Hepatic stellate cell (primary cell): ENCODE results near the gene RELL1.
A peak's percentile ranks its signal among the peaks of the same experiment; 100 is the strongest.

Source experiments
- DNase-seq: peaks from one replicate; pipeline ENCODE4 v3.0.0; 2011; ENCODE audit warnings: low spot score

The RELL1 gene

DNA sequence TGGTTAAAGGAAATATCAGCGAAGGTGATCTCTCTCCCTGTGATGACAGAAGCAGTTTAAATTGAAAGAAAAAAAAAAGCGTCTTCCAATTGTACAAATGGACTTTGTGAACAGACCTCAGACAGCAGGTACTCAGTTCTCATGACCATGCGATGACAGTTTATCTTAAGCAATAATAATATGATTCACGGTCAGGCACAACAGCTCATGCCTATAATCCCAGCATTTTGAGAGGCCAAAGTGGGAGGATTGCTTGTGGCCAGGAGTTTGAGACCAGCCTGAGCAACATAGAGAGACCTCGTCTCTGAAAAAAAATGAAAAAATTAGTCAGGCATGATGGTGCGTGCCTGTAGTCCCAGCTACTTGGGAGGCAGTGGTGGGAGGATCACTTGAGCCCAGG is 51.0 kb downstream of the RELL1 start:
- DNase-seq, result no peak

DNA sequence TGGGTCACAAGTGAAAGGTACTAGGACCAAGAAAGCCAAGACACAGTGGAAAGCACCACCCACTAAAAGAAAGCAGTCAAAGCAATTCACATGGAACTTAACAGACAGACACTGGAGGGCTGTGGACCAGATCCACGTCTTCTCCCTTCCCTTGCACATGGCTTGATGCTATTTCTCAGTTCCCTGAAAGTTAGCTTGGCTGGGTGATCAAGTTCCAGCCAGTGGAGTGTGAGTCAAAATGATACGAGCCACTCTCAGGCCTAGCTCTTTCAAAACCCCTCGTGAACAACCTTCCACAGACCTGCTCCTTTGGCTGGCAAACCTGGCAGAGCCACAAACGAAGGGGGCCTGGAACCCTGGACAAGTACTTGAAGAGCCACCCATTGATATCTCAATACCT is 52.0 kb downstream of the RELL1 start:
- no peak for DNase-seq

DNA sequence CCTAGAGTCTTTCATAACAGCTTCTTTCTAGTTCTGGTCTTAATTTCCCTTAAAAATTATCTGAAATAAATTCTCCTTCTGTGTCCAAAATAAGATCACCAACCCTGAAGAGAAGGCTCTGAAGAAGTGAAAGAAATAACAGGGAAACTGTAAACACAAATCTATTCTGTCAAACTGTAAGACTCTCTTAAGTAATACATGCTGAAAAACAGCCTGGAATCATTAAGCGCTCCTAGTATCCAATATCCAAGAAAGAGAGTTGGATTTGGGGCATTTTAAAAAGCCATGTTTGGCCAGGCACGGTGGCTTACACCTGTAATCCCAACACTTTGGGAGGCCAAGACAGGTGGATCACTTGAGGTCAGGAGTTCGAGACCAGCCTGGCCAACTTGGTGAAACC is 53.3 kb downstream of the RELL1 start:
- no peak for DNase-seq

DNA sequence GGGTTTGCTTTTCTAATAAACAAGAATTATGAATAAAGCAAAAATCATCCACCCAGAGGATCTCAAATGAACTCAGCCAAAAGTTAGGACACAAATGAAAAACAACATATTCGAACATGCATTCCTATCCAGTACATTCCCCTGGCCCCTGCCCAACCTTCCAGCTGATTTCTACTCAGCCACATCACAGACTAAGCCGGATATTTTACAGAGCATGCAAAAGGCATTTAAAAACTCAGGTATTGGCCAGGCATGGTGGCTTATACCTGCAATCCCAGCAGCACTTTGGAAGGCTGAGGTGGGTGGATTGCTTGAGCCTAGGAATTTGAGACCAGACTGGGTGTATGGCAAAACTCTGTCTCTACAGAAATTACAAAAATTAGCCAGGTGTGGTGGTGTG is 54.6 kb downstream of the RELL1 start:
- DNase-seq, result no peak

DNA sequence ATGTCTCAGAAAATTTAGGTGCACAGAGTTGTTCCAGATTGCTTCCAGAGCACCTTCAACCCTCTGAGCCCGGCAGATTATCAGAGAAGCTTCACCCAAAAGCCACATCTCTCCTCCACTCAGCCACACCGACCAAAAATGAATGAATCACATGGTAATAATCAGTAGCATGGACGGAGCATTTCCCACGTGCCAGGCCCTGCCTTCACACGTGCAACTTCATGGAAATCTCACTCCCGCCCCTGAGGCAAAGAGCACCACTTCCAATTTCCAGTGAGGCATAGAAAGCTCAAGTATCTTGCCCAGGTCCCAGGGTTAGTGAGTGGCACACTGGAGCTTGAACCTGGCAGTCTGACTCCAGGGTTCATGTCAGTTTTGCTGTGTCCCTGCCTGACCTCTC is 56.5 kb downstream of the RELL1 start:
- DNase-seq, result no peak

DNA sequence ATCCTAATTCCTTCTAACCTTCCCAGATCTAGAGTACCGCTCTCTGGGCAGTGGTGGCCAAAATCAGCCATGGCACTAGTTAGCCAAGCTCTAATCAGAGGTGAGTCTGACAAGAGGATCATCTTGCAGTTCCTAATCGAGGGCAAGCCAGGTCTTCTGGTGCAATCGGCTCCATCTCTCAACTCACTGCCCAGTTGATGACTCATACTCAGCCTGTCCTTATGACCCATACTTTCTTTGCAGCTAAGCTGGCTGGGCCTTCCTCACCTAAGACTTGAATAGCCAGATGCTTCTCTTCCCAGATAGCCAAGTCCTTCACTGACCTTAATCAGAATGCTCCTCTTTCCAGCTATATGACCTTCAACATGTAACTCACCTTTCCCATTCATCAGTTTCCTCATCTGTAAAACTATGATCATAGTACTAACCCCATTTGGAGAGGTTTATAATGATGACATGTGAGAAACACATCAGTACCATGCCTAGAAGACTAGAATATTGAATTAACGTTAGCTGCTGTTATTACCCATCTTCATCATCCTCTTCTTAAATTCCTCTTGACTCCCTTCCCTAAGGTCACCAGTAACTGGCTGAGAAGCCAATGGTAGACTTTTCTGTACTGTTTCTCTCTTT is 57.1 kb downstream of the RELL1 start:
- DNase-seq, result peak; percentile 67

DNA sequence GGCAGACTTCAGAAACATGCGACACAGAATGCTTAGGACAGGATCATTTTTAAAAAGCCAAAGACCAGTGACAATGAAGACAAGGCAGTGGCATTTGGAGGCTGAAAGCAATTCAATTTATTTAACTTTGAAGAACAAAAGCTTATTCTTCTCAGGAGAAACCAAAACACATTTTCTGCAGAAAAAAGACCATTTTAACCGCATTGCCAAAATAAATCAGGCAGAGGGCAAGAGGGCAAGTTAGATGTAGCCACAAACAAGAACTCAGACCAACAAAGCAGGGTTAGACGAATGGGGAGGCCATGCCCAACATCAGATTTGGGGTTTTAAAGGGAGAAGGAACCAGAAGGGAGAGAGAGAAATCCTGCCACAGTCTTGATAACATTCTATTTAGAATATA is 58.9 kb downstream of the RELL1 start:
- no peak for DNase-seq

DNA sequence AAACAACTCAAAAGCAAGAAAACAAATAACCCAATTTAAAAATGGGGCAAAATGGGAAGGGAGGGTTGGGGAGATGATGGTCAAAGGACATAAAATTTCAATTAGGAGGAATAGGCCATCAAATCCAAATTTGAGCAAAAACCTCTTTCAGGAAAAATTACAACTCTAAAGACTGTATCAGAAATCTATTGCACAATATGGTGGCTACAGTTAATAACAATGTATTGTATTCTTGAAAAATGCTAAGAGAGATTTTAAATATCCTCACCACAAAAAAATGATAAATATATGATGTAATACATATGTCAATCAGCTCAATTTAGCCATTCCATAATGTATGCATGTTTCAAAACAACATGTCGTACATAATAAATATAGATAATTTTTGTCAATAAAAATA is 60.7 kb downstream of the RELL1 start:
- no peak for DNase-seq

DNA sequence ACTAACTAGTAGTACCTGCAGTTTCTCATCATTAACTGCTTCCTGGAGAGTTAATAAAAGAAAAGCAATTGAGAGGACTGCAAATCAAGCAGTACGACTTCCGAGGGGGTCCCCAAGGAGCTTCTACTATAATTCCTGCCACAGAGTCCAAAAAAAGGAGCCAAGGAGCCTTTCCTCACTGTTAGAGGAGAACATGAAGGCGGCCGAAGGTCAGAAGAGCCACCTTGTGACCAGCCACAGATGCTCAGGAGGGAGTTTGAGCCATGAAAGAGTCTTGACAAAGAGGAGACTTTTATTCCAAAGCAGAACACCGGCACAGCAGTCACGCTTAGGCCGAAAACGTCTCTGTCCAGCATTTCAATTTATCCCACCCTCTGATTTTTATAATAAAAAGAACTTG is 62.2 kb downstream of the RELL1 start:
- no peak for DNase-seq

DNA sequence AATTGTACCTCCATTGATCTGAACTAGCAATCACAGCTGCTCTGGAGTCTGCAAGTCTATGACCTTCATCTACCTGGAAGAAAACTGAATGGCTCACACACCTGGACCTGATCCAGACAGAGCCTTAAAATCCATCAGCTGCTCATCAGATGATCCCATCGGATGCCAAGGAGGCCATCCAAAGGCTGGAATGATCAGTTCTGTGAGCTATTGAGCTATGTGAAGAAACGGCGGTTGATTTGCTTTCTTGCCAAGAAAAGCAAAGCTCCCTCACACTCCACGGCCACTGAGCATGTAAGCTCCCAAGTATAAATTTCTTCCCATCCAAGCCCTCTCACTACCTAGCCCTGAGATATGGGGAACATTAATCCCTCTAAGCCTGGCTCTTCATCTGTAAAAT is 63.1 kb downstream of the RELL1 start:
- no peak for DNase-seq

DNA sequence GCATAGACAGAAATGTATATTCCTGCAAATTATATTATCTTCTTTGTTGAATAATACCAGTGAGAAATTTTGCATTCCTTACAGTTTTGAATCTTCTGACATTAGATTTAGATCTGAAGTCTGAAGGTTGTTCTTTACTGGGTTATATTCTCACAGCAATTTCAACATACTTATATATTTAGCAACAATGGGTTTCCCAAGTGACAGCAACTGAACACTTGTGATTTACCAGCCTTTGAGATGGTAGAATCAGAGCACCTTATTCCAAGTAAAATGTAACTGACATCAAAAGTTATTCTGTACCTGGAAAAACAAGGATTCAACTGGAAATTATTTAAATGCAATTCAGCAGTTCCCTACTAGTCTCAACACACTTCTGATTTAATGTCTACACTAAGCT is 66.0 kb downstream of the RELL1 start:
- DNase-seq, result no peak

DNA sequence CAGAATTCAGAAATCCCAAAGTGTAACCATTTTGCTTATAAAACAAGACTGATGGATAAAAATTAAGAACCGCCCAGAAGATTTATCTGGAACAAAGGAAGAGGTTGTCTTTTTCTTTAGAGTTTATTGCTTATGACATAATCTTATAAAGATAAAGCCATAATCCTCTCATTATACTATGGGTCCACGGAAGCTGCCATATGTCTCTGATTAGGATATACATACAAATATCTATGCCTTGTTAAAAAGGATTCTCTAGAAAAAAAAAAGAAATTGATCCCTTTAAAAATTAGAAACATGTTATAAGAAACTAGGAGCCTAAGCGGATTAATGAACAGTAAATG is 70.5 kb downstream of the RELL1 start:
- no peak for DNase-seq

DNA sequence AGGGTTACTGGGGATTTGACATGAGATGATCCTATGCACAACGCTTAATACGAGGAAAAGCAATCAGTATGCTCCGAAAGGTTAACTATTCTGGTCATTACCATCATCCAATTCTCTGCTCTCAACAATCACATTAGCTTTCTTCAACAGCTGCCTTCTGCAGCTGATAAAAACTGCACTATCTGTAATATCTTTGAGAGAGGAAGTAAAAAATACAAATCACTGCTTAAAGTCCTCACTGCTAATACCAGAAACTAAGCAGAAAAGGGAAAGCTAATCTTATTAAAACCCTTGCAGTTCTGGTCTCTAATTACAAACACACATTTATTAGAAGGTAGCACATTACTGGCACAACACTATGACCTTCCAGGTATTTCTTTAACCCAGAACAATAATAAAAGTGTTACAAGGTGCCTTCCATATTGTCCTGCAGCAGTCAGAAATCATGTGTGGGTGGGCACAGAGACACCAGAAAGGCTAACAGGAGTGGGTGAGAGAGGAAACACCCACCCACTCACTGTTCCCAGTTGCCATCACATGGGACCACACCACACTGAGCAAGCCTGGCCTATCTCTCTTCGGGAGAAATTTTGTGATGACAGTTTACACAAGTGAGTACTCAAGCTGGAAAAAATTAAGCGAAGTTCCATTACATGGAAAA is 71.0 kb downstream of the RELL1 start:
- DNase-seq, result no peak

DNA sequence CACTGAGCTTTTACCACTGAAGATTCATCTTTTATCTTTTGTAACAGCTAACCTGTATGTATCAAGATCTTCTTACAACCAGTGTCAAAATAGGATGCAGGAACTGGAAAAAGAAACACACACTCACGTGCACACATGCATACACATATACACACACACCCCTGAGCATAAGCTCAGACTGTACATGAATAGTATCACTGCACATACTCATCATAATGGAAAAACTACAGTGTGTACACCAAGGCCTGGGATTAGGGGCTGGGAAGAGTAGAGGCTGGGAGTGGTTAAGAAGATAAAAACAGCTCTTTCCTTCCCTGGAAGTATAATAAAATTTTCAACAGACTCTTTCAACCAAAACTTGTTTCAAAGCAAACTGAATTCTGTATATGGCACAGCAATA is 73.4 kb downstream of the RELL1 start:
- no peak for DNase-seq

DNA sequence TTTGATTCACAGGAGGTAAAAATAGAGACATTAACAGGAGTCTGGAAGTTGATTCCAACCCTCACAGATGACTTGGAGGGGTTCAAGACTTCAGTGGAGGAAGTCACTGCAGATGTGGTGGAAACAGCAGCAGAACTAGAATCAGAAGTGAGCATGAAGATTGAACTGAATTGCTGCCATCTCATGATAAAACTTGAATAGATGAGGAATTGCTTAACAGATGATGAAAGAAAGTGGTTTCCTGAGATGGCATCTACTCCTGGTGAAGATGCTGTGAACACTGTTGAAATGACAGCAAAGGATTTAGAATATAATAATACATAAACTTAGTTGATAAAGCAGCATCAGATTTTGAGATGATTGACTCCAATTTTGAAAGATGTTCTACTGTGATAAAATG is 76.5 kb downstream of the RELL1 start:
- DNase-seq, result no peak

DNA sequence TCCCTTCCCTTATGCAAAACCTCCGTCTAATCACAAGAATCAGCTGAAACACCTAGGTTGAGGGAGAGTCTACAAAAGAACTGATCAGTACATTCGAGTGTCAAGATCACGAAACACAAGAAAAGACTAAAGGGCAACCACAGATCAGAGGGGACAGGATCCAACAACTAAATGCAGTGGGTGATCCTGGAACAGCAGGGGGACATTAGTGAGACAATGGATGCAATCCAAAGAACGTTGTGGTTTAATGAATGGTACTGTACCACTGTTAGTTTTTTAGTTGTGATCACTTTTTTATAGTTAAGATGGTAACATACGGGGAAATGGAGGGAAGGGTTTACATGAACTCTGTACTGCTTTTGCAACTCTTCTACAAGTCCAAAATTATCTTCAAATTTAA is 79.2 kb downstream of the RELL1 start:
- no peak for DNase-seq

DNA sequence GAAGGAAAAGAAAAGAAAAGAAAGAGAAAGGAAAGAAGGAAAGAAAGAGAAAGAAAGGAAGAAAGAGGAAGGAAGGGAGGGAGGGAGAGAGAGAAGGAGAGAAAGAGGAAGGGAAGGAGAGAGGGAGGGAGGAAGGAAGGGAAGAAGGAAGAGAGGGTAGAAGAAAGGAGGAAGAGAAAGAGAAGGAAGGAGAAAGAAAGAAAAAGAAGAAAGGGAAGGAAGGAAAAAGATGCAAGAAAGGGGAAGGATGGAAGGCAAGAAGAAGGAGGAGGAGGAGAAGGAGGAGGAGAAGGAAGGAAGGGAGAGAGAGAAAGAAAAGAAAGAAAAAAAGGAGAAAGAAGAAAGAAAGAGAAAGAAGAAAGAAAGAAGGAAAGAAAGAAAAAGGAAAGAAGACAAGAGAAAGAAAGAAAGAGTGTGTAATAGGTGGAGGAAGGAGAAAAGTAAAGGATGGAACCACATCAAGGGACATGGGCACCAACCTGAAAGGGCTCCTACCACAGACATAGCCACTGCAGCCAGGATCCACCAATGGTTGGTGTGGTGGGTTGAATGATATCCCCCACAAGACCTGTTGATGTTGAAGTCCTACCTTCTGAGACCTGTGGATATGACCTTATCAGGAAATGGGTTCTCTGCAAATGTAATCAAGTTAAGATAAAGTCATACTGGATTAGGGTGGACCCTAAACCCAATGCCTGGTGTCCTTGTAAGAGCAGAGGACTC is 80.2 kb downstream of the RELL1 start:
- no peak for DNase-seq

DNA sequence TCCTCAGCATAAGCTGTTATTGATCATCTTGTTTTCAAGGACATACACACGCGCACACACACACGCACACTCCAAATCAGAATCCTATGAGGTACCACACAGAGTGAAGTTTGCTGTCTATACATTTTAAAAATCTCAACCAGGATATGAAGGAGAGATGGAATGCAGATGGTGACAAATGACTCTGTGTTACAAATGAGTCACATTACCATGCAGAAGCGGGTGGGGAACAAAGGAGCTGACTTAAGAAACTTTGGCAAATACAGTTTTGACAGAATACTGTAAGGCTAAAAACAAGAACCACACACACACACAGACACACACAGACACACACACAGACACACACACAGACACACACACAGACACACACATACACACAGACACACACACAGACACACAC is 81.7 kb downstream of the RELL1 start:
- peak; percentile 64 for DNase-seq

DNA sequence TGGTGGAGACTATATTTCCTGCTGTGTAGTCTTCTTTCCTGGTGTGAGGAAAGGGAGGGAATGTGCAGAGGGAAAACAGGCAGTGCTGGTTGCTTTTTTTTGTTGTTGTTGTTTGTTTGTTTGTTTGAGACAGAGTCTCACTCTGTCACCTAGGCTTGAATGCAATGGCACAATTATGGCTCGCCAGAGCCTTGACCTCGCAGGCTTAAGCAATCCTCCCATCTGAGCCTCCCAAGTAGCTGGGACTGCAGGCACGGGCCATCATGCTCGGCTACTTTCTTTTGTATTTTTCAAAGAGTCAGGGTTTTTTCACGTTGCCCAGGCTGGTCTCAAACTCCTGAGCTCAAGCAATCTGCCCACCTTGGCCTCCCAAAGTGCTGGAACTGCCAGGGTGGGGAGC is 82.5 kb downstream of the RELL1 start:
- no peak for DNase-seq

DNA sequence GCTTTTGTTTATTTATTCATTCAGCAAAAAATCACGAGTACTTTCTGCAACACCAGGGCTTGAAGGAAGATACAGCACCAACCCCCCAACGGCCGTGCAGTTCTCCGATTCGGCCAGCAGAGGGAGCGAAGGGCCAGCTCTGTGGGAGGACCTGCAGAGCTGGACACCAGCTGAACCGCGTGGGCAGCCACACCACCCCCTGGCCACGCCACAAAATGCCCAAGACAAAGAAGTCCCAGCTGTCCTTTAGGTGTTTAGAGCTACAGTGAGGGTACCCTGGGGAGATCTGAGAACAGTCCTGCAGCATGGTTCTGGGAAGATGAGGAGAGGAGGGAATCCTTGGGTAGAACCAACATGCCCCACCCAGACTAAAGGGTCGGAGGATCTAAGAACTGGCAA is 83.1 kb downstream of the RELL1 start:
- DNase-seq, result peak; percentile 80

DNA sequence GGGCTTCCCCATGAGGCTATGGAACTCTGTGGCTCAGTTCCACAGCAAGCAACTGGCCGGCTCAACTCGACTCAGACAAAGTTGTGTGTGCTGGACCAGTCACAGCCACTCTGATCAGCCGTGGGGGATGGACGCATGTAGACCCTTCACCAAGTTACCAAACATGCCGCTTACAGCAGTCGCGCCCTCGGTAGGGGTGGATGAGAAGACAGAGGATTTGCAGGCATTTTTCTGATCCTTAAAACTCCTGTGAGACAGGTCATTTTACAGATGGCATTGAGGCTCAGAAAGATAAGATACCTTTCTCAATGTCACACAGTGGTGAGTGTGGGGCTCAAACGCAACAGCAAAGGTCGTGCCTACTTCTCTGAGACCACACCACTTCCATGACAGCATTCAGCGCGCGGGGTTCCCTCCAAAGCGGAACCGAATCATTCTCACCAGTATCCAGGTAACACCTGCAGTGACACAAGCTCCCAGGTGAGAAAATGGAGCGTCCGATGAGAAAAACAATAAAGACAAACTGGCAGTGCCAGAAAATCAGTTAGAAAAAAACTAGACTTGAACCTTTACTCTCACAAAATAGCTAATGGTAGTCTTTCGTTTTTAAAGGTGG is 83.6 kb downstream of the RELL1 start:
- no peak for DNase-seq

DNA sequence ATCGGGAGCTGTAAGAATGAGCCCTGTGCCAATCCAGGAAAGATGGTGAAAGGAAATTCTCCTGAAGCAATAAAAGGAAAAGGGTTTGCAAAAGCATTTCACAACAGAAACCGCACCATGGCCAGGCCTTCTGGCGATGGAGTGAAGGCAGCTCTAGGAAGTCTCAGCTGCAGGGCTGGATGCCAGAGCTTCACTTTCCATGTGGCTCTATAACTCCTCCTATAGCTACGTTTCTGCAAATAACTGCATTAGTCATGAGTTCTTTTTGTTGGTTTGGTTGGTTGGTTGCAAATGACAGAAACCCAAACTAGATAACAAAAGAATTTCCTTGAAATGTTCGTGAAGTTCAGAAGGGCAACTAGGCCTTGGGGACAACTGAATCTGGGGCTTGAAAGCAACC is 84.6 kb downstream of the RELL1 start:
- peak; percentile 33 for DNase-seq

DNA sequence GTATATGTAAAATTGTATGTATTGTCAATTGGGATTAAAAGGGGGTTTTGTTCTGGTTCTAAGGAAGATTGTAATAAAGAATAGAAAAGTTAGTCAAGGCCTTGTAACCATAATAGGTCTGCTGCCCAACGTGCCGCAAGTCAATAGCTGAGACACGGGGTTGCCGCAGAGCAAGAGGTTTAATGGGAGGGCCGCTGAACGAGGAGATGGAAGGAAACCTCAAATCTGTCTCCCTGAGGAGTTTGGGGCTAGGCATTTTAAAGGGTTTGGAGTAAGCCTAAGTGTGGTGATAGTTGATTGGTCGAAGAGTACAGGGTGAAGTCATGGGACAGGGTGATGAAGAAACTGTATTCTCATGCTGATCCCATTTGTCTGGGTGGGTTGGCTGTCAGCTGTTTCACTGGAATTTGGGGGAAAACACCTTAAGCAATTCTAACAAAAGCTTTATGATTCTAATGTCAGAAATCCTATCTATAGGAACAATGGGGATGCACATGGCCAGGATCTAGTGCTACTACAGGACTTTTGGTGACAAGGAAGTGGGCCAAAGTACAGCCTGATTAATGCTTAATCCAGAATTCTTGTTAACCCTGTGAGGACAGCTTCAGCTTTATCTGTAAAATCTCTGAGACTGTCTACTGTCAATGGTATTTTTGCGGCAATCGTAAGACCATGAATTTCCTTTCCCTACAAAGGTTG is 86.9 kb downstream of the RELL1 start:
- DNase-seq, result no peak
